Mammary epithelial cell (primary cell): ENCODE measurements around the gene WNT7A.

Experiments
- EZH2 ChIP-seq: IDR thresholded peaks from 2 replicates; pipeline ENCODE4 v1.6.1; 2012; ENCODE audit warnings: low read length, inconsistent platforms, borderline replicate concordance
- TF ChIP-seq, protein P1 (sequence below), 2 donors: IDR thresholded peaks in 1 of 2; conservative IDR thresholded peaks in 1 of 2; 2 replicates each; pipeline ENCODE4 v1.5.1; 2011 to 2012; ENCODE audit warnings: inconsistent platforms in 2 of 2, low read length in 2 of 2, mild to moderate bottlenecking in 2 of 2, control low read depth in 1 of 2, low read depth in 1 of 2; ENCODE audit not compliant: insufficient read depth in 1 of 2; ENCODE audit errors: extremely low read depth in 1 of 2

DNA sequence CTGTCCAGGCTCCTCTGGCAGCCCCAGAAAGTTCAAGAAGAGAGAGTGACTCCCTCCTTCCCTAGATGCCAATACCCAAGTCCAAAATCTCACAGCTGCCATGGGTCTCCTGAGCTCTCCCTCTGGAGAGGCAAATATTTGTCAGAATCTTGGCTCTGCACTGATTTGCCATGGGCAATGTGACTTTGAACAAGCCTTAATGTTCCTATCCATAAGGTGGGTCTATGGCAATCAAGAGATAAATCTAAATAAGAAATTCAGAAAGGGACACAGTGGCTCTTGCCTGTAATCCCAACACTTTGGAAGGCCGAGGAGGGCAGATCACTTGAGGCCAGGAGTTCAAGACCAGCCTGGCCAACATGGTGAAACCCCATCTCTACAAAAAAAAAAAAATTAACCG is 12.4 kb upstream of the WNT7A start:
- TF ChIP-seq, protein P1, sequence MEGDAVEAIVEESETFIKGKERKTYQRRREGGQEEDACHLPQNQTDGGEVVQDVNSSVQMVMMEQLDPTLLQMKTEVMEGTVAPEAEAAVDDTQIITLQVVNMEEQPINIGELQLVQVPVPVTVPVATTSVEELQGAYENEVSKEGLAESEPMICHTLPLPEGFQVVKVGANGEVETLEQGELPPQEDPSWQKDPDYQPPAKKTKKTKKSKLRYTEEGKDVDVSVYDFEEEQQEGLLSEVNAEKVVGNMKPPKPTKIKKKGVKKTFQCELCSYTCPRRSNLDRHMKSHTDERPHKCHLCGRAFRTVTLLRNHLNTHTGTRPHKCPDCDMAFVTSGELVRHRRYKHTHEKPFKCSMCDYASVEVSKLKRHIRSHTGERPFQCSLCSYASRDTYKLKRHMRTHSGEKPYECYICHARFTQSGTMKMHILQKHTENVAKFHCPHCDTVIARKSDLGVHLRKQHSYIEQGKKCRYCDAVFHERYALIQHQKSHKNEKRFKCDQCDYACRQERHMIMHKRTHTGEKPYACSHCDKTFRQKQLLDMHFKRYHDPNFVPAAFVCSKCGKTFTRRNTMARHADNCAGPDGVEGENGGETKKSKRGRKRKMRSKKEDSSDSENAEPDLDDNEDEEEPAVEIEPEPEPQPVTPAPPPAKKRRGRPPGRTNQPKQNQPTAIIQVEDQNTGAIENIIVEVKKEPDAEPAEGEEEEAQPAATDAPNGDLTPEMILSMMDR (conservative IDR thresholded peaks at IDR 0.05 in 1 of 2, IDR thresholded peaks at IDR 0.05 in 1 of 2; ENCODE audit: extremely low read depth in 1 of 2, insufficient read depth in 1 of 2, low read depth in 1 of 2, low read length in 2 of 2) = no peak
- no peak for TF ChIP-seq EZH2
